ENCODE measurements around the gene TFR2. TPM values are rescaled to one million over a fixed set of nuclear protein-coding genes. Genes with fewer than 3 reads are reported as not detected.

Gene TFR2
- total and polyA plus RNA-seq, 8 donors: 1.2 to 11.6 (median 3.2) TPM; not detected in 1

DNA sequence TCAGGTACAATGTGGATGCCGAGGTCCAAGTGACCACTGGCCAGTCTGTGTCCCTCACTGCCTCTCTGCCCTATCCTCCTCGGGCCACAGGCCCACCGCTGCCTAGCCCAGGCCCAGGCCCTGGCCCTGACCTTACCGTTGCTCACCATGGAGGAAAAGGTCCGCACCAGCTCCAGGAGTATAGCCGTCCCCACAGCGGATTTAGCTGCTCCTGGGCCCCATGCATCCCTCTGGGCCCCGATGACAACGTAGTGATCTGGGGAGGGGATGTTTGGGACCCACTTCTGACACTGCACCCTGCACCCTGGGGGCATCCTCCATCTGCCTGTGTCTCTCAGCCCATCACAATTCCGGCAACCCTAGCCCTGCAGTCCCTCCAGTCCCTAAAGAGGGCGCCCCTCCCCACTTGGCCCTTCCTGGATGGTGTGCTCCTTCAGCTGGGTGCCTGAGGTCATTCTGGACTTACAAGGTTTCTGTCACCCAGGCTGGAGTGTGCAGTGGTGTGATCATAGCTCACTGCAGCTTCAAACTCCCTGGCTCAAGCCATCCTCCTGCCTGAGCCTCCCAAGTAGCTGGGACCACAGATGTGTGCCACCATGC, 12.1 kb downstream of the TFR2 start:
- Histone ChIP-seq H3K36me3 (no peaks in the 10 kb centered on the region), H3K27me3 (peaks cover 0 to 50% (median 7%) of the 10 kb centered on the region in 3 donors), H3K27ac (no peak overlapping the region), H3K4me3 (no peak overlapping the region), H3K9me3 (no peaks in the 10 kb centered on the region), H3K4me1 (peaks cover 19 to 27% (median 24%) of the 10 kb centered on the region in 4 donors)
- whole genome bisulfite sequencing, 5 donors: 66 to 90% (median 79%) methylated on average over 6 to 11 of the region's 11 CpGs
- TF ChIP-seq POLR2AphosphoS5 (IDR thresholded peaks at IDR 0.05): no peak
- no peak for TF ChIP-seq POLR2A (IDR thresholded peaks at IDR 0.05)
- TF ChIP-seq, protein P1, sequence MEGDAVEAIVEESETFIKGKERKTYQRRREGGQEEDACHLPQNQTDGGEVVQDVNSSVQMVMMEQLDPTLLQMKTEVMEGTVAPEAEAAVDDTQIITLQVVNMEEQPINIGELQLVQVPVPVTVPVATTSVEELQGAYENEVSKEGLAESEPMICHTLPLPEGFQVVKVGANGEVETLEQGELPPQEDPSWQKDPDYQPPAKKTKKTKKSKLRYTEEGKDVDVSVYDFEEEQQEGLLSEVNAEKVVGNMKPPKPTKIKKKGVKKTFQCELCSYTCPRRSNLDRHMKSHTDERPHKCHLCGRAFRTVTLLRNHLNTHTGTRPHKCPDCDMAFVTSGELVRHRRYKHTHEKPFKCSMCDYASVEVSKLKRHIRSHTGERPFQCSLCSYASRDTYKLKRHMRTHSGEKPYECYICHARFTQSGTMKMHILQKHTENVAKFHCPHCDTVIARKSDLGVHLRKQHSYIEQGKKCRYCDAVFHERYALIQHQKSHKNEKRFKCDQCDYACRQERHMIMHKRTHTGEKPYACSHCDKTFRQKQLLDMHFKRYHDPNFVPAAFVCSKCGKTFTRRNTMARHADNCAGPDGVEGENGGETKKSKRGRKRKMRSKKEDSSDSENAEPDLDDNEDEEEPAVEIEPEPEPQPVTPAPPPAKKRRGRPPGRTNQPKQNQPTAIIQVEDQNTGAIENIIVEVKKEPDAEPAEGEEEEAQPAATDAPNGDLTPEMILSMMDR (IDR thresholded peaks at IDR 0.05): no peak
- no peak for TF ChIP-seq EP300 (IDR thresholded peaks at IDR 0.05)
- intact Hi-C loops (cut with DNase I; ENCODE audit: low total_unique reads): no loop called here
- peak in 1 of 2 donors; percentile 31 for DNase-seq

DNA sequence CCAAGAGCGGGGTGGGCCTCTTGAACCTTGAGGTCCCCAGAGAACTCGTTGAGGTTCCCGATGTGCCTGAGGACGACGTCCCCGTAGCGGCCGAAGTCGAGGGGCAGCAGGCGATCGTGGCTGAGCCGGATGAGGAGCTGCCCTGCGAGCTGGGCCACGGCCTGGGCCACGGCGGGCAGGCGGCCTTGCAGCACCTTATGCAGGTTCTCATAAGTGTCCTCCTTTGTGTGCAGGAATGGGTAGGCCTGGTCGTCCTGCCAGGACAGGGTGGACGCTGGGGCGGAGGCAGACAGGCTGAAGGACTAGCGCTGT, 14.2 kb downstream of the TFR2 start:
- Histone ChIP-seq H3K27ac (peak overlapping the region in 2 of 5 donors; percentile 60 to 69), H3K36me3 (no peaks in the 10 kb centered on the region), H3K9me3 (no peaks in the 10 kb centered on the region), H3K27me3 (peaks cover 0 to 29% (median 0%) of the 10 kb centered on the region in 3 donors), H3K4me3 (peak overlapping the region in 1 of 4 donors; percentile 29), H3K4me1 (peaks cover 7 to 14% (median 13%) of the 10 kb centered on the region in 4 donors)
- intact Hi-C loops (cut with DNase I; ENCODE audit: low total_unique reads): no loop called here
- WGBS, 5 donors: 83 to 93% (median 84%) methylated on average over 19 to 21 of the region's 21 CpGs
- TF ChIP-seq EP300 (IDR thresholded peaks at IDR 0.05) (no peak), POLR2AphosphoS5 (IDR thresholded peaks at IDR 0.05) (no peak), POLR2A (IDR thresholded peaks at IDR 0.05) (no peak)
- TF ChIP-seq, protein P1 (IDR thresholded peaks at IDR 0.05): no peak
- no peak for DNase-seq

DNA sequence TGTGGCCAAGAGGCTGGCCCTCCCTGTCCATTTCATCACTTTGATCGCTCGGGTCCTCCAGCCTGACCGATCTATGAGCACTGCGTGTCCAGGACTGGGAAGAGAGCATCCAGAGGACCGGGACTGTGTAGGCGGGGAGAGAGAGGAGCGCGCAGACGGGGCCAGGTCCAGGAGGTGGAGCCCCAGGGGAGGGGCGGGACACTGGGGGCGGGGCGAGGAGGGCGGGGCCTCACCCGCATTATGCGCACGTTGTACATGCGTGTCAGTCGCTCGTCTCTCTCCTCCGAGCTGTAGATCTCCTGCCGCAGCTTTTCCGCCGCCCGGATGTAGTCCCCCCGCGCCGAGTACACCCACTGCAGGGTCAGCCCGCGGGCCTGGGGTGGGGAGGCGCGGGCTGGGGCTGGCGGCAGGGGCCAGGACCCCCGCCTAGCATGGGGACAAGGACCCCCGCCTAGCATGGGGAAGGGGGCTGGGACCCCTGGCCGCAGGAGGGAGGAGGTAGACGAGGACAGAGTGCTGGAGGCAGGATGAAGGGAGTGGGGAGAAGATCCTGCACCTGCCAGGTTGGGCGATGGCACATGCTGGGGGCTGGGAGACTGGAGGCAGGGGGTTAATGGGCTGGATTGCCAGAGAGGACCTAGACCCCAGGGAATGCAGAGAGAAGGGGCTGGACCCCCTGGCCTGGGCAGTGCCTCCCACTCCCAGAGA, 14.7 kb downstream of the TFR2 start:
- peak overlapping the region; percentile 29 to 38 (median 36) for H3K4me3 ChIP-seq
- H3K4me1 ChIP-seq: peaks cover 7 to 14% (median 13%) of the 10 kb centered on the region in 4 donors
- peak overlapping the region in 4 of 5 donors; percentile 11 to 69 (median 54) for H3K27ac ChIP-seq
- peaks cover 0 to 24% (median 0%) of the 10 kb centered on the region in 3 donors for H3K27me3 ChIP-seq
- no peaks in the 10 kb centered on the region for H3K36me3 ChIP-seq
- intact Hi-C loops (cut with DNase I; ENCODE audit: low total_unique reads): no loop called here
- 4 to 13% (median 6%) methylated on average over 9 to 37 of the region's 37 CpGs for WGBS, 5 donors
- DNase-seq: peak; percentile 88 to 93
- TF ChIP-seq POLR2A (IDR thresholded peaks at IDR 0.05) (no peak), POLR2AphosphoS5 (IDR thresholded peaks at IDR 0.05) (peak in 2 of 3 donors; percentile 7 to 19)
- H3K9me3 ChIP-seq: no peaks in the 10 kb centered on the region

DNA sequence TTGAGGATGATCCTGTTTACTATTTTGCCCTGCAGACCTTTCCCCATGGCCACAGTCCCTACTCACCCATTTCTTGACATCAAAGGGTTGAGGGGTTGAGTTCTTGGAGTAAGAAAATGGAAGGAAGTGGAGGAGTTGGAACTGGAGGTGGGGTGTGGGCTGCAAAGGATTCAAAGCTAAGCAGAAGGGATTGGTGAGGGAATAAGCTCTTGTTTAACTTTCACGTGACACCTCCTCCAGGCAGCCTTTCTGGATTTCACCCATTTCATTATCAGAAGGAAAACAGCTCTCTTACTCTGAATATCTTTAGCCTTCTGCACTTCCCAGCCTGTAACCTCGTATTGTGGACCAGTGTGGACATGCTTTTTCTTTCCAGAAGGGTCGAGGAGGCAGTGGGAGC, 15.3 kb downstream of the TFR2 start:
- peaks cover 7 to 14% (median 13%) of the 10 kb centered on the region in 4 donors for H3K4me1 ChIP-seq
- TF ChIP-seq, protein P1 (IDR thresholded peaks at IDR 0.05): no peak
- TF ChIP-seq EP300 (IDR thresholded peaks at IDR 0.05) (no peak), POLR2A (IDR thresholded peaks at IDR 0.05) (no peak), POLR2AphosphoS5 (IDR thresholded peaks at IDR 0.05) (no peak)
- H3K27me3 ChIP-seq: peaks cover 0 to 20% (median 0%) of the 10 kb centered on the region in 3 donors
- H3K9me3 ChIP-seq: no peaks in the 10 kb centered on the region
- peaks cover 0 to 4% (median under 1%) of the 10 kb centered on the region in 4 donors for H3K36me3 ChIP-seq
- H3K27ac ChIP-seq: no peak overlapping the region
- WGBS, 5 donors: 6 to 31% (median 12%) methylated on average over 3 of the region's 3 CpGs
- intact Hi-C loops (cut with DNase I; ENCODE audit: low total_unique reads): no loop called here
- DNase-seq: no peak
- peak overlapping the region; percentile 29 to 38 (median 36) for H3K4me3 ChIP-seq
